ENCODE measurements around the gene BLMH.

The BLMH gene, protein sequence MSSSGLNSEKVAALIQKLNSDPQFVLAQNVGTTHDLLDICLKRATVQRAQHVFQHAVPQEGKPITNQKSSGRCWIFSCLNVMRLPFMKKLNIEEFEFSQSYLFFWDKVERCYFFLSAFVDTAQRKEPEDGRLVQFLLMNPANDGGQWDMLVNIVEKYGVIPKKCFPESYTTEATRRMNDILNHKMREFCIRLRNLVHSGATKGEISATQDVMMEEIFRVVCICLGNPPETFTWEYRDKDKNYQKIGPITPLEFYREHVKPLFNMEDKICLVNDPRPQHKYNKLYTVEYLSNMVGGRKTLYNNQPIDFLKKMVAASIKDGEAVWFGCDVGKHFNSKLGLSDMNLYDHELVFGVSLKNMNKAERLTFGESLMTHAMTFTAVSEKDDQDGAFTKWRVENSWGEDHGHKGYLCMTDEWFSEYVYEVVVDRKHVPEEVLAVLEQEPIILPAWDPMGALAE

GRCh38 chr17:30291543-30292285 is at the start of gene BLMH:
Gene BLMH (minus strand): TSS chr17:30291944. CDS start chr17:30291819, 125 bp downstream.
- peak; percentile 92 for DNase-seq (ENCODE audit: low read depth)
- TF ChIP-seq, protein P1, sequence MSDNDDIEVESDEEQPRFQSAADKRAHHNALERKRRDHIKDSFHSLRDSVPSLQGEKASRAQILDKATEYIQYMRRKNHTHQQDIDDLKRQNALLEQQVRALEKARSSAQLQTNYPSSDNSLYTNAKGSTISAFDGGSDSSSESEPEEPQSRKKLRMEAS (IDR thresholded peaks at IDR 0.05; ENCODE audit: low read depth, low read length), result no peak
- TF ChIP-seq POLR2A (IDR thresholded peaks at IDR 0.05; ENCODE audit: extremely low read depth, insufficient read length) (peak; percentile 68), MYC (IDR thresholded peaks at IDR 0.05; ENCODE audit: low read depth, low read length) (peak; percentile 57; the same call in 1 of the 2 replicates)
- peak within 1 kb of the TSS; percentile 95 for H3K4me3 ChIP-seq (ENCODE audit: low read depth, low read length)

GRCh38 chr17:30340801-30341356 is 49.1 kb upstream of the BLMH start:
- TF ChIP-seq MYC (IDR thresholded peaks at IDR 0.05; ENCODE audit: low read depth, low read length), result no peak
- no peak for TF ChIP-seq POLR2A (IDR thresholded peaks at IDR 0.05; ENCODE audit: extremely low read depth, insufficient read length)
- TF ChIP-seq, protein P2, sequence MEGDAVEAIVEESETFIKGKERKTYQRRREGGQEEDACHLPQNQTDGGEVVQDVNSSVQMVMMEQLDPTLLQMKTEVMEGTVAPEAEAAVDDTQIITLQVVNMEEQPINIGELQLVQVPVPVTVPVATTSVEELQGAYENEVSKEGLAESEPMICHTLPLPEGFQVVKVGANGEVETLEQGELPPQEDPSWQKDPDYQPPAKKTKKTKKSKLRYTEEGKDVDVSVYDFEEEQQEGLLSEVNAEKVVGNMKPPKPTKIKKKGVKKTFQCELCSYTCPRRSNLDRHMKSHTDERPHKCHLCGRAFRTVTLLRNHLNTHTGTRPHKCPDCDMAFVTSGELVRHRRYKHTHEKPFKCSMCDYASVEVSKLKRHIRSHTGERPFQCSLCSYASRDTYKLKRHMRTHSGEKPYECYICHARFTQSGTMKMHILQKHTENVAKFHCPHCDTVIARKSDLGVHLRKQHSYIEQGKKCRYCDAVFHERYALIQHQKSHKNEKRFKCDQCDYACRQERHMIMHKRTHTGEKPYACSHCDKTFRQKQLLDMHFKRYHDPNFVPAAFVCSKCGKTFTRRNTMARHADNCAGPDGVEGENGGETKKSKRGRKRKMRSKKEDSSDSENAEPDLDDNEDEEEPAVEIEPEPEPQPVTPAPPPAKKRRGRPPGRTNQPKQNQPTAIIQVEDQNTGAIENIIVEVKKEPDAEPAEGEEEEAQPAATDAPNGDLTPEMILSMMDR (IDR thresholded peaks at IDR 0.05; ENCODE audit: low read depth, low read length), result no peak
- TF ChIP-seq, protein P1 (IDR thresholded peaks at IDR 0.05; ENCODE audit: low read depth, low read length), result no peak
- no peak for DNase-seq (ENCODE audit: low read depth)
- no peak overlapping the region for H3K4me3 ChIP-seq (ENCODE audit: low read depth, low read length)

DNA sequence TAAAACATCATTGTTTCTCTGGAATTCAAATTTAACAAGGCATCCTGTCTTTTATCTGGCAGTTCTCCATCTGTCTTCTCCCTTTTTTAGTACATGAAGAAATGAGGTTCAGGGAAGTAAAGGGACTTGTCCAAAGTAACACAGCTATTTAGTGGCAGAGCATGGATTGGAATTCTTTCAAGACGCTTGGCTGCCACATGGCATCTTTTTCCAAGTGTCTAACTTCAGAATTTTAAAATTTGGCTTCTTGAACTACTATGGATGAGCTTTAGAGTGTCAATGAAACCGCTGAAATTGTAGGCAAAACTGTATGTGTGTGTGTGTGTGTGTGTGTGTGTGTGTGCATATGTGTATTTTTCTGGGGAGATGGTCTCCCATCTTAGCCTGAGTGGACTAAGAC is 47.3 kb upstream of the BLMH start:
- TF ChIP-seq, protein P1 (IDR thresholded peaks at IDR 0.05; ENCODE audit: low read depth, low read length), result no peak
- TF ChIP-seq POLR2A (IDR thresholded peaks at IDR 0.05; ENCODE audit: extremely low read depth, insufficient read length) (no peak), MYC (IDR thresholded peaks at IDR 0.05; ENCODE audit: low read depth, low read length) (no peak)
- no peak for DNase-seq (ENCODE audit: low read depth)
- no peak overlapping the region for H3K4me3 ChIP-seq (ENCODE audit: low read depth, low read length)

DNA sequence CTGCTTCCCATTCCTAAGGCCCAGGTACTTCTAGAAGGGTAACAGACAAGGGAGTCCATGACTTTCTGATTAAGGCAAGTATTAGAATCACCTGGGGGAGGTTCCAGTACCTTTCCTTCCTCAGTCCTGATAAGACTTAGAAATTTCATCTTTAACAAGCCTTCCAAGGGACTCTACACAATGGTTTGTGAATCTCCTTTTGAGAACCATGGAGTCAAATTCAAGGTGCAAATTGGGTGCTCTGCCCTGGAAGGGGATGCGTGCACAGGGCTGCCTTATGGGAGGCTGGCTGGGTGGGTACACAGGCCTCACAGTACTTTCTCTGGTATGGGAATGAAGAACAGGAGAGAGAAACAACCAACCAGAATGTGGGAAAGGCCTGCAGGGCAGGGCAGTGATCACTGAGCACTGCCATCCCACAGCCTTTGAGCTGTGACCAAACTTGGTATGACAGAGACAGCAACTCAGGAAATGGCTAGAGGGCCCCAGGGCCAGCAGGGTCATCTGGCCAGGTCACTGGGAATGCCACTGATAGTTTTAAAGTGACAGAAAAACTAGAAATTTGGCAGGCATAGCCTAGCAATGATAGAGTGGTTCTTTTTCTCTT is 45.8 kb upstream of the BLMH start:
- TF ChIP-seq MYC (IDR thresholded peaks at IDR 0.05; ENCODE audit: low read depth, low read length), result no peak
- TF ChIP-seq, protein P2 (IDR thresholded peaks at IDR 0.05; ENCODE audit: low read depth, low read length), result no peak
- TF ChIP-seq, protein P1 (IDR thresholded peaks at IDR 0.05; ENCODE audit: low read depth, low read length), result no peak
- no peak for DNase-seq (ENCODE audit: low read depth)
- no peak overlapping the region for H3K4me3 ChIP-seq (ENCODE audit: low read depth, low read length)

- no peak overlapping the region for H3K4me3 ChIP-seq (ENCODE audit: low read depth, low read length)
- TF ChIP-seq, protein P2 (IDR thresholded peaks at IDR 0.05; ENCODE audit: low read depth, low read length), result peak; percentile 53
- TF ChIP-seq POLR2A (IDR thresholded peaks at IDR 0.05; ENCODE audit: extremely low read depth, insufficient read length) (no peak), MYC (IDR thresholded peaks at IDR 0.05; ENCODE audit: low read depth, low read length) (peak; percentile 38; the same call in 1 of the 2 replicates)
- DNase-seq (ENCODE audit: low read depth), result peak; percentile 80
Observed at GRCh38 chr17:30336369-30337171, 44.8 kb upstream of the BLMH start.

GRCh38 chr17:30334421-30334820 is 42.7 kb upstream of the BLMH start:
- DNase-seq (ENCODE audit: low read depth), result no peak
- TF ChIP-seq, protein P2 (IDR thresholded peaks at IDR 0.05; ENCODE audit: low read depth, low read length), result no peak
- TF ChIP-seq POLR2A (IDR thresholded peaks at IDR 0.05; ENCODE audit: extremely low read depth, insufficient read length), result no peak
- TF ChIP-seq, protein P1 (IDR thresholded peaks at IDR 0.05; ENCODE audit: low read depth, low read length), result no peak
- TF ChIP-seq MYC (IDR thresholded peaks at IDR 0.05; ENCODE audit: low read depth, low read length), result no peak
- no peak overlapping the region for H3K4me3 ChIP-seq (ENCODE audit: low read depth, low read length)
